ENCODE measurements around the gene THUMPD1. TPM values are rescaled to one million over a fixed set of nuclear protein-coding genes. Genes with fewer than 3 reads are reported as not detected.

Gene THUMPD1
- total and polyA plus RNA-seq, 10 of the 15 experiments (the other 5 are each of a cell fraction or from before 2014, with no cell fraction given) = 21.5 to 49.5 (median 36.9) TPM

GRCh38 chr16:20740007-20740883 is 1.4 kb downstream of the THUMPD1 start:
- no TSS peak for BruUV-seq (replicated peaks)
- Histone ChIP-seq H3K4me3 (peak overlapping the region; percentile 96), H3K4me2 (ENCODE audit: control insufficient read depth, insufficient read depth) (peak overlapping the region; percentile 75), H3K79me2 (ENCODE audit: control insufficient read depth, insufficient read depth, low read length) (peaks cover 28% of the 10 kb centered on the region), H3K4me1 (ENCODE audit: control insufficient read depth, insufficient read depth, low read length) (peaks cover 4% of the 10 kb centered on the region; the same call in 1 of the 2 replicates), H3K27ac (ENCODE audit: control insufficient read depth, insufficient read depth) (peak overlapping the region; percentile 58; the same call in 1 of the 2 replicates), H3K27me3 (replicated peaks in 1 of 2; ENCODE audit: control insufficient read depth in 2 of 2, insufficient read depth in 2 of 2, low read length in 1 of 2) (no peaks in the 10 kb centered on the region), H3K9me3 (replicated peaks; ENCODE audit: control insufficient read depth, insufficient read depth, low read length) (no peaks in the 10 kb centered on the region), H3K9ac (ENCODE audit: control insufficient read depth, insufficient read depth, low read length) (peak overlapping the region; percentile 77), H4K20me1 (ENCODE audit: control insufficient read depth, insufficient read depth) (no peaks in the 10 kb centered on the region), H2AFZ (ENCODE audit: control insufficient read depth, low read depth, low read length) (no peak overlapping the region), H3K36me3 (ENCODE audit: control insufficient read depth in 2 of 2, insufficient read depth in 2 of 2, low read length in 1 of 2) (peaks cover 0 to 24% of the 10 kb centered on the region in 2 experiments; a peak in 2 of 4 replicates)
- ChIA-PET SMC1A (ENCODE audit: uncharacterized antibody, unreplicated experiment) (interaction anchor here (0.7 to 1.7 kb wide), 3 partner anchors 14 to 25 kb away, joined by 3 to 4 read pairs (median 4); partner anchors contain the start of gene ACSM3), CTCF (interaction anchor here (0.6 to 3.2 kb wide), 8 partner anchors 10 to 111 kb away, joined by 3 to 16 read pairs (median 4); no protein-coding TSS in a partner anchor), POLR2A (interaction anchor here (1.3 to 1.6 kb wide), 2 partner anchors 24 to 66 kb away, joined by 4 to 7 read pairs; partner anchors contain the start of genes ACSM3, ERI2 and REXO5), RAD21 (ENCODE audit: unreplicated experiment) (interaction anchor here (1.1 to 2.4 kb wide), 3 partner anchors 63 to 138 kb away, joined by 4 to 7 read pairs (median 5); no protein-coding TSS in a partner anchor)
- whole genome bisulfite sequencing (ENCODE audit: insufficient coverage, insufficient replicate concordance, low lambda C conversion rate, missing lambda C conversion rate) = 17% methylated on average over 11 of the region's 11 CpGs
- intact Hi-C loops (cut with micrococcal nuclease; ENCODE audit: unreplicated experiment) = loop anchor here (2.0 kb wide), 1 partner anchor 67 kb away; the partner anchor contains the start of genes ERI2 and REXO5
- peak; percentile 46 for ATAC-seq
- in situ Hi-C loops (cut with MboI) = no loop called here
- FAIRE-seq = no peak
- no peak for DNase-seq (ENCODE audit: low read depth, low spot score)
- no peak for TF ChIP-seq NBN (IDR thresholded peaks at IDR 0.05)
- TF ChIP-seq RAD51 (IDR thresholded peaks at IDR 0.05) = no peak
- no peak for TF ChIP-seq ZNF592 (IDR thresholded peaks at IDR 0.05)
- TF ChIP-seq TCF7 (IDR thresholded peaks at IDR 0.05; ENCODE audit: borderline replicate concordance) = no peak
- peak; percentile 33 to 44 (median 34); a peak in 3 of 6 replicates for TF ChIP-seq CTCF (IDR thresholded peaks at IDR 0.05 in 2 of 3, conservative IDR thresholded peaks at IDR 0.05 in 1 of 3; ENCODE audit: control insufficient read depth in 2 of 3, extremely low read depth in 1 of 3, insufficient read depth in 1 of 3, low read depth in 3 of 3, low read length in 3 of 3)
- TF ChIP-seq TCF12 (IDR thresholded peaks at IDR 0.05; ENCODE audit: low read depth, low read length) = no peak
- no peak for TF ChIP-seq HDAC6 (IDR thresholded peaks at IDR 0.05; ENCODE audit: unreplicated experiment)
- no peak for TF ChIP-seq NR2F1 (conservative IDR thresholded peaks at IDR 0.05)
- peak; percentile 27; the same call in 1 of the 2 replicates for TF ChIP-seq ZBTB40 (IDR thresholded peaks at IDR 0.05; ENCODE audit: borderline replicate concordance)
- no peak for TF ChIP-seq PAX5 (IDR thresholded peaks at IDR 0.05; ENCODE audit: borderline replicate concordance, low read depth, low read length)
- TF ChIP-seq CBX3 (IDR thresholded peaks at IDR 0.05; ENCODE audit: borderline replicate concordance, low read depth) = no peak

Measured in GM12878 (cell line).